Smooth muscle cell (in vitro differentiated cells): ENCODE measurements around the gene LST1. TPM values are rescaled to one million over a fixed set of nuclear protein-coding genes. Genes with fewer than 3 reads are reported as not detected.

Source experiments
- DNase-seq: peaks from one replicate; lab custom pipeline; 2025; ENCODE audit not compliant: unreplicated experiment; lab: John Stamatoyannopoulos, UW
- H2AFZ ChIP-seq: fragments of 200-600 bp; sonication (generic); 2 replicates; pipeline ENCODE4 v1.6.0; 2016; ENCODE audit warnings: antibody characterized with exemption, low read depth, mild to moderate bottlenecking
- H3F3A ChIP-seq: fragments of 200-600 bp; sonication (generic); 2 replicates; pipeline ENCODE4 v1.6.0; 2017; ENCODE audit warnings: antibody characterized with exemption, low read depth
- H3K27ac ChIP-seq: fragments of 200-600 bp; sonication (generic); 2 replicates; pipeline ENCODE4 v1.5.1; 2016; ENCODE audit warnings: low read depth, mild to moderate bottlenecking
- H3K27me3 ChIP-seq: fragments of 200-600 bp; sonication (generic); 2 replicates; pipeline ENCODE4 v1.6.1; 2016; ENCODE audit warnings: low read depth, mild to moderate bottlenecking
- H3K36me3 ChIP-seq: fragments of 200-600 bp; sonication (generic); 2 replicates; pipeline ENCODE4 v1.5.1; 2016; ENCODE audit warnings: low read depth
- H3K4me1 ChIP-seq: fragments of 200-600 bp; sonication (generic); 2 replicates; pipeline ENCODE4 v1.5.1; 2016; ENCODE audit warnings: low read depth
- H3K4me2 ChIP-seq: fragments of 200-600 bp; sonication (generic); 2 replicates; pipeline ENCODE4 v1.6.0; 2016; ENCODE audit warnings: mild to moderate bottlenecking
- H3K4me3 ChIP-seq: fragments of 200-600 bp; sonication (generic); 2 replicates; pipeline ENCODE4 v1.5.1; 2016; ENCODE audit warnings: mild to moderate bottlenecking
- H3K79me2 ChIP-seq: fragments of 200-600 bp; sonication (generic); 2 replicates; pipeline ENCODE4 v1.6.0; 2016; ENCODE audit warnings: low read depth, mild to moderate bottlenecking
- H3K9ac ChIP-seq: fragments of 200-600 bp; sonication (generic); 2 replicates; pipeline ENCODE4 v1.6.0; 2016; ENCODE audit warnings: low read depth
- H3K9me3 ChIP-seq: fragments of 200-600 bp; sonication (generic); replicated peaks from 2 replicates; pipeline ENCODE4 v1.5.1; 2016; ENCODE audit warnings: low read depth
- H4K20me1 ChIP-seq: fragments of 200-600 bp; sonication (generic); 2 replicates; pipeline ENCODE4 v1.6.0; 2016; ENCODE audit warnings: low read depth
- CTCF ChIP-seq: fragments of 200-600 bp; sonication (generic); IDR thresholded peaks from 2 replicates; pipeline ENCODE4 v1.5.1; 2017; ENCODE audit warnings: borderline replicate concordance, mild to moderate bottlenecking, antibody characterized with exemption; ENCODE audit not compliant: insufficient read depth, poor library complexity, severe bottlenecking
- WGBS: methylation state at CpG from one replicate; pipeline ENCODE4 v1.1.7; 2016; ENCODE audit warnings: low lambda C conversion rate; 5-methylcytosine and 5-hydroxymethylcytosine counted together
- polyA plus RNA-seq: library from polyadenylated mRNA; unstranded; fragments of >200 nt; fragmentation: Nextera tagmentation; extraction: Ambion mirVana; gene quantifications from 2 replicates; pipeline ENCODE4 v1.2.1, GENCODE V29; 2016
- total RNA-seq: library from RNA; depleted of rRNA; stranded (reverse); fragments of >200 nt; gene quantifications from 2 replicates; pipeline ENCODE4 v1.2.3, GENCODE V29; 2014

Gene LST1
- total and polyA plus RNA-seq, 2 experiments from 2014 or later, result 1.4 TPM; not detected in 1

DNA sequence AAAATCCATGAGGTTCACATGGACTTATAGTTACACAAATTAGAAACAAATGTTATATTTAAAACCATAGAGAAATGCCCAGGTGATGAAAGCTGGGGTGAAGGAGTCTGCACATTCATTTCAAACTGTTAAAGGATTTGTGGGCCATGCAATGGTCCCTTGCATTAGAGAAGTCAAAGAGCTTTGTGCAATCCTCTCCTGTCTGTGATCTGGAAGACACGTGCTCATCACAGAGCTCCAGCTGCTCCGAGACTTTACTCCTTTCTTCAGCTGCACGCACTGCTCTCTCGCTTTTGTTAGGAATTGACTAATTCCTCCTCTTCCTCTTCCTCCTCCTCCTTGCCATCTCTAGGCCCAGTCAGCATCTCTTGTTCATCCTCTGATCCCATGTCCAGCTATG is 24.9 kb downstream of the LST1 start:
- no peaks in the 10 kb centered on the region for H3K9me3 ChIP-seq
- H3F3A ChIP-seq, result no peaks in the 10 kb centered on the region
- no peak overlapping the region for H2AFZ ChIP-seq
- no peaks in the 10 kb centered on the region for H3K36me3 ChIP-seq
- H3K4me3 ChIP-seq, result no peak overlapping the region
- H3K9ac ChIP-seq, result no peak overlapping the region
- TF ChIP-seq CTCF, result no peak
- no peak overlapping the region for H3K27ac ChIP-seq
- no peaks in the 10 kb centered on the region for H4K20me1 ChIP-seq
- H3K27me3 ChIP-seq, result no peaks in the 10 kb centered on the region
- no peaks in the 10 kb centered on the region for H3K79me2 ChIP-seq
- H3K4me2 ChIP-seq, result no peak overlapping the region
- H3K4me1 ChIP-seq, result no peaks in the 10 kb centered on the region
- no peak for DNase-seq
- WGBS, result 85% methylated on average over 4 of the region's 4 CpGs

DNA sequence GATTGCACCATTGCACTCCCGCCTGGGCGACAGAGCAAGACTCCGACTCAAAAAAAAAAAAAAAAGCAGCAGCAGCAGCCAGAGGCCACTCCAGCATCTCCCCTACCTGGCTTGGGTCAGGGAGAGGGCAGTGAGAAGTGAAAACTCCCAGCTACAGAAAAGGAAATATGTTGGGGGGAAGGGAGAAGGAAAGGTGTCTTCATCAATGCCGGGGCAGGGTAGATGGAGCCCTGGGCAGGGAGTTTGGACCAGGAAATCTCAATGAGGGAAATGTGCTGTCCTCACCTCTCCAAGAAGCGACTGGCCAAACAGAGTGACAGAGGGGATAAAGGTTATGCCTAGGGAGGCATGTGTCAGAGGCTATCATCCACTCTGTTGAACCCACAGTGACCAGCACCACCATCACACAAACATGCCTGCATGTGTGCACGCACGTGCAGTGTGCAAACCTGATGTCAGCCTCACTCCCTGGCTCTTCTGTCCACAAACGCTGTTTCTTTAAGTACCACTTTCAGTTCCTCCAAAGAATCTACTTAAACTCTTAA is 28.1 kb downstream of the LST1 start:
- Histone ChIP-seq H3K36me3 (no peaks in the 10 kb centered on the region), H4K20me1 (no peaks in the 10 kb centered on the region), H3F3A (no peaks in the 10 kb centered on the region), H3K9ac (no peak overlapping the region), H3K4me3 (no peak overlapping the region), H3K79me2 (no peaks in the 10 kb centered on the region), H3K27me3 (no peaks in the 10 kb centered on the region), H3K4me1 (no peaks in the 10 kb centered on the region), H3K27ac (no peak overlapping the region), H2AFZ (no peak overlapping the region), H3K9me3 (no peaks in the 10 kb centered on the region), H3K4me2 (no peak overlapping the region)
- no peak for DNase-seq
- WGBS, result 79% methylated on average over 8 of the region's 8 CpGs
- TF ChIP-seq CTCF, result no peak

DNA sequence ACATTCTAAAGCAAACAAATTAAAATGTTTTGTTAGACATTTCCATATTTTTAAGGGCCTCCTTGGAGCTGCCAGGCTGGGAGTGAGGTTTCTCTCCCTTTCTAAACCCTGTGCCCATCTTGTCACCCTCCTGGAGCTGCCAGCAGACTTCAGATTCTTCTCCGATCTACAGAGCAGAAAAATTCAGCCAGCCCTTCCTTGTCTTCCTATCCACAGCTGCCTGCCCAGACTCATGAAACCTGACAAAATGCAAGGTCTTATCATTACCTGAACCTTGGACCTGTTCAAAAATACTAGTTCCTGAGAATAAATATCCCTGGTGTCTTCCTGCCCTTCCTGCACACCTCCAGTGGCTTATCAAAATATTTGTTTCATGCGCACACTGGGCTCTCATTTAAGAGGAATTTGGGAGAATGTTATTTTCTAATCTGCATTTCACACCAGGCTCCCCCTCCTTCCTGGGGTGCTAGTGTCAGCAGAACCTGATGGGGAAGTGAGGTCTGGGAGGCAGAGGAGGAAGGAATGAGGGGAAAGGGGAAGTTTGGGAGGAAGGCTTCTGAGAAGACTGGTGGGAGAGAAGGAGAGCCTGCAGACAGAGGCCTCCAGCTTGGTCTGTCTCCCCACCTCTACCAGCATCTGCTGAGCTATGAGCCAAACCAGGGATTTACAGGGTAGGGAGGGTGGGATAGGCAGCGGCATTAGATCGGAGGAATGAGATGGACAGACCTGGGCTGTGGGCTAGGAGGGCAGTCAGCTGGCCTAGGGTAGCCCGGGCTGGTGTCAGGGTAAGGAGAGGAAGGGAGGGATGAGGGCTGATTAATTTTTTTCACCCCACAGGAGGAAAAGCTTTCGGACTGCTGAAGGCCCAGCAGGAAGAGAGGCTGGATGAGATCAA is 28.9 kb downstream of the LST1 start, which contains the start of gene AIF1:
Gene AIF1, plus strand, starts transcription at position 551 of the 895 bp plus-strand sequence. Its CDS starts 96 bp downstream, at position 647.
- Histone ChIP-seq H3K9me3 (no peaks in the 10 kb centered on the region), H3K27ac (no peak within 1 kb of the TSS), H3K4me1 (no peaks in the 10 kb centered on the region), H2AFZ (no peak within 1 kb of the TSS), H3K27me3 (no peaks in the 10 kb centered on the region), H4K20me1 (no peaks in the 10 kb centered on the region), H3K9ac (no peak within 1 kb of the TSS), H3K4me3 (no peak within 1 kb of the TSS), H3F3A (no peaks in the 10 kb centered on the region), H3K4me2 (no peak within 1 kb of the TSS), H3K36me3 (no peaks in the 10 kb centered on the region), H3K79me2 (no peaks in the 10 kb centered on the region)
- TF ChIP-seq CTCF, result no peak
- 73% methylated on average over 5 of the region's 6 CpGs for WGBS
- DNase-seq, result no peak
